ENCODE results near the gene GGTLC1.
"Not testable (repeated sequence)": the region's sequence is repeated elsewhere in the genome, so short reads cannot be mapped to it uniquely, and the experiment has no call there.

GGTLC1 gene

GRCh38 chr20:23993440-23993839, 4.9 kb upstream of the GGTLC1 start:
- not testable (repeated sequence) for DNase-seq

GRCh38 chr20:23990296-23990695, 1.7 kb upstream of the GGTLC1 start:
- not testable (repeated sequence) for DNase-seq

DNA sequence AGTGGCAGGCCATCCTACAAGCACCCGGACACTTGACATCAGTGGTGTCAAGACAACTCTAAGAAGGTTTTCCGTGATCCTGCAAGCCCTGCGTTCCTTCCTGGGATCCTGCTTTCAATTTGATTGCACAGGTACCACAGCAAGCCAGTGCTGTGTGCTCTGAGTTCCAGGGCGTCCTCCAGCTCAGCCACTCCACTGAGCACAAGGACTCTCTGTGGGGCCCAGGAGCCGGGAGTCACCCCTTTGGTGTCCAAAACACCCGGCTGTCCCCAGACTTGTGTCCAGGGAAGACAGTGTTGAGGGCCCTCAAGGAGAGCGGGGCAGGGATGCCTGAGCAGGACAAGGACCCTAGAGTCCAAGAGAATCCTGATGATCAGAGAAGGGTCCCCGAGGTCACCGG, 387 bp upstream of the GGTLC1 start:
- not testable (repeated sequence) for DNase-seq

DNA sequence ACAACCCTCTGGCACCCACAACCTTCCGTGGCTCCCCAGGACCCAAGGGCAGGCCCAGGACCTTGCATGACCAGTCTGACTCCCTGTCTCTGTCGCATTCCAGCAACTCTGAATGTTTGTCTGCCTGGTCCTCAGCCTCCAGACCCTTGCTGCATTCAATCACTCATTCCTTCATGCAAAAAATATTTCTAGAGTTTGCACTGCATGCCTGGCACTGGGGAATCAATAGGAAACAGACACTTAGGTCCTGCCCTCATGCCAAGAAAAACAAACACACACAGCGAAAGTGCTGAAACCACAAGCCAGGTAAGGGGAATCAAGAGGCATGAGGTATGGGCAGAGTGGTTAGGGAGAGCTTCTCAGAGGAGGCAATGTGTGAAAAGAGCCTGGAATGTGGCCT, 1.9 kb downstream of the GGTLC1 start:
- DNase-seq: not testable (repeated sequence)

- not testable (repeated sequence) for DNase-seq
Observed at GRCh38 chr20:23986310-23986709, 2.3 kb downstream of the GGTLC1 start.

GRCh38 chr20:23985790-23986225, 2.8 kb downstream of the GGTLC1 start:
- DNase-seq: not testable (repeated sequence)

DNA sequence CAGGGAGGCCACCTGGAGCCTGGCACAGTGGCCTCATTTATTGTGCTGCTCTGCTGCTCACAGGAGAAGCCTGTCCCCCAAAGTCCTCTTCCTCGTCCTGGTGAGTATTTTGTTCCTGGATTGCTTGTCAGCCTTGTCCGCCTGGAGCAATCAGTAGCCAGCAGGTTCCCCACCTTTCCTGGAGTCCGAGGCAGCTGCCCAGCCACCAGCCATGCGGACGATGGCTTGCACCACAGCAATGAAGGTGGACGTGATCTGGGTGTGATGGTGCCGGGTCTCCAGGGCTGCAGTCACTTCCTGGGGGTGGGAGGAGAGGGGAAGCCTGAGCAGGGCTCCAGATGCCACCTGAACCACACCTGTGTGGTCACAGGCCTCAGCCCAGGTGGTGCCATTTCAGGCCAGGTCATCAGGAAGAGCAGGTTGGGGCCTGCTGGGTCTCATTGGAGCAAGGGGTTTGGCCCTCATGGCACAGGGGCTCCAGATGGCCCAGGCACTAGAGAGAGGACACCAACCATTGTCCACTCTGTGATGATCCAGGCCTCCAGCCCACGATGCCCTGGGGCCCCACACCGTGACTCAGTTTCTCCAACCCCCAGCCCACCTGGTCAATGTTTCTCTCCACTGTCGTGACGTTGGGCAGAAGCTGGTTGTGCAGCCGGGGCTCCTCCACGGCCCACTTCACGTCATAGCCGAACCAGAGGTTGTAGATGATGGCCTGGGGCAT, 3.4 kb downstream of the GGTLC1 start:
- not testable (repeated sequence) for DNase-seq

DNA sequence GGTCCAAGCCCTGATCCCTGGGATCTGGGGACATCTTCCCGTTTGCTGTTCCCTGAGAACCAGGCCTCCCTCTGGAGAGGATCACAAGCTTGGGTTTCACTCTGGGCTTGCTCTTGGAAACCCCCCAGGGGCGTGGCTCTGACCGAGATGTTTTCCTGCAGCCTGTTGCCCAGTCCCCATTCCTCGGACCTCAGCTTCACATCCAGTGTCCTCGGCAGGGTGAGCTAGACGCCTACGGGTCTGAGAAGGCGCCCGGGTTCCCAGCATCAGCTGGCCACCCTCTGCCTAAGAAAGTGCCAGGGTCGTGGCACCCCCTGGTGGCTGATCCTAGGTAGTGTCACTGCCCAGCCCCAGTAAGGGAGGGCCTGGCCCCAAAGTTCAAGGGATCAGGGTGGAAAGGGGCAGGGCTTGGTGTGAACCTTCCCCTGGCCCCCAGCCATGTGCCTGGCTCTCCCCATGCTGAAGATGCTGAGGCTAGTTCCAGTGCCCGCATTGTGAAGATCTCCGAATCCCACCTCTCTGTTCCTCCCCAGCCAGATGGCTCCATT, 4.0 kb downstream of the GGTLC1 start:
- not testable (repeated sequence) for DNase-seq

DNA sequence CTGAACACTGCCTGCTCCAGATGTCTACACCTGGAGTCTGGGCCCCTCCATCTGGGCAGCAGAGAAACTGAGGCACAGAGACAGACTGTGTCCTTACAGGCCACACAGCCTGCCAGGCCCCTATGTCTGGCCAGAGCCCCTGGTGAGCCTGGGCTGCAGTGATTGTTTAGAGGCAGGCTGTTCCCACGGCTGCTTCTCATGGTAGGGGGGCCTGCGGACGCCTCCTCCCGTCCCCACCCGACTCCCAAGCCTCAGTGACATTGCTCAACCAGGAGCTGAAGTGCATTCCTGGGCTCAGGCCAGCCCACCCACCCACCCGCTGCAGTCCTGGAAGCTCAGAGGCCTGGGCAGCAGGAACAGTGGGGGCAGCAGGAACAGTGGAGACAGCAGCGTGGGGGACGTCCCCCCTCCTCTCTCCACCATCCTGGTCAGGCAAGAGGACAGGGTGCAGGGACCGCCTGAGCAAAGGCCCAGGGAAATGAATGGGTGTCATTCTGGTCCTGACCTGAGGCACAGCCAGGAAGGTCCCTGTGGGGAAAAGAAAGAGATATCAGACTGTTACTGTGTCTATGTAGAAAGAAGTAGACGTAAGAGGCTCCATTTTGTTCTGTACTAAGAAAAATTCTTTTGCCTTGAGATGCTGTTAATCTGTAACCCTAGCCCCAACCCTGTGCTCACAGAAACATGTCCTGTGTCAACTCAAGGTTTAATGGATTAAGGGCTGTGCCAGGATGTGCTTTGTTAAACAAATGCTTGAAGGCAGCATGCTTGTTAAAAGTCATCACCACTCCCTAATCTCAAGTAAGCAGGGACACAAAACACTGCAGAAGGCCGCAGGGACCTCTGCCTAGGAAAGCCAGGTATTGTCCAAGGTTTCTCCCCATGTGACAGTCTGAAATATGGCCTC, 6.2 kb downstream of the GGTLC1 start:
- not testable (repeated sequence) for DNase-seq

DNA sequence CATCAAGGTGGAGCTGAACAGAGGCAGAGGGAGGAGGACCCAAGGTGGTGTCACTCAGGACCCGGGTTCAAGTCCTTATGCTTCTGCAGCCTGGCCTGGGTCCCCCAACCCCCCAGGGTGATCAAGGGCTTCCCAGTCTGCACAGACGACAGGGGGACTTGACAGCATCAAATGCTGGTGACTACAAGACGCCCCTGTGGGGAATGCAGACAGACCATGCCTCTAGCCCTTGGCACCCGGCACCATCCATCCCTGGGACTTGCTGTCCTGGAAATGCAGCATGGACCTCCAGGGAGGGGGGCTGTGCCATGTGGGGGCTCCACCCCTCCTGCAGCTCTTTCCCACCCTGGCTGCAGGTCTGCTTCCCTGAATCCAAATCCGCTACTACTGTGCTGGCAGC, 7.1 kb downstream of the GGTLC1 start:
- not testable (repeated sequence) for DNase-seq

GRCh38 chr20:23981014-23981413, 7.6 kb downstream of the GGTLC1 start:
- DNase-seq: not testable (repeated sequence)

DNA sequence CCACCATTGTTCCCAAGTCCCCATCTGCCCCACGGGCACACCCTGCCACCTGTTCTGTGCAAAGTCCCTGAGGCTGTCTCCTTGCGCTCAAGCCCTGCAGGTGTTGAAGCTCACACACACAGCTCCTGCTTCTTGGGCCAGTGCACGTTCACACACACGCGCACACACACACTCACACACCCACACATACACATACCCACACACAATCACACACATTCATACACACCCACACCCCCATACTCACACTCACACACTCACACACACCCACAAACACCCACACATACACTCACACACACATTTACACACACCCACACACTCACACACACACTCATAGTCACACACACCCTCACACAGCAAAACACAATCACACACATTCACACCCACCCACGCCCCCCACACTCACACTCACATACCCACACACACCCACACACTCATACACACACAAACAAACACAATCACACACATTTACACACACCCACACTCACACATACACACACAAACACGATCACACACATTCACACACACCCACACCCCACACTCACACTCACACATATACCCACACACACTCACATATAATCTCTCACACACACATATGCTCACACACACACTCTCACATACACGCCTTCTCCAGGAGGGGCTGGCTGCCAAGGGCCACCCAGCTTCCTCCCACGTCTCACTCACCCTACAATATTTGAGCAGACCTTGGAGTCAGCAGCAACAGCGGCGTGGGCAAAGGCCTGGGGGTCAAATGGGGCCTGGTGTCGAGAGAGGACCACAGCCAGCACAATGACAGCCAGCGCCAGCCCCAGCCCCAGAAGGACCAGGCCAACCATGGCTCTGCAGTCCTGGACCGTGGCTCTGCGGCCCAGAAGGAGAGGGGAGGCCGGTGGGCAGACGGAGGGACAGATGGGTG, 8.4 kb downstream of the GGTLC1 start:
- not testable (repeated sequence) for DNase-seq

GRCh38 chr20:23979380-23979779, 9.2 kb downstream of the GGTLC1 start:
- not testable (repeated sequence) for DNase-seq

GRCh38 chr20:23978457-23978856, 10.1 kb downstream of the GGTLC1 start:
- DNase-seq: not testable (repeated sequence)

- no peak for DNase-seq
Observed at GRCh38 chr20:23974966-23975365, 13.6 kb downstream of the GGTLC1 start.

GRCh38 chr20:23971310-23971709, 17.3 kb downstream of the GGTLC1 start:
- no peak for DNase-seq

DNA sequence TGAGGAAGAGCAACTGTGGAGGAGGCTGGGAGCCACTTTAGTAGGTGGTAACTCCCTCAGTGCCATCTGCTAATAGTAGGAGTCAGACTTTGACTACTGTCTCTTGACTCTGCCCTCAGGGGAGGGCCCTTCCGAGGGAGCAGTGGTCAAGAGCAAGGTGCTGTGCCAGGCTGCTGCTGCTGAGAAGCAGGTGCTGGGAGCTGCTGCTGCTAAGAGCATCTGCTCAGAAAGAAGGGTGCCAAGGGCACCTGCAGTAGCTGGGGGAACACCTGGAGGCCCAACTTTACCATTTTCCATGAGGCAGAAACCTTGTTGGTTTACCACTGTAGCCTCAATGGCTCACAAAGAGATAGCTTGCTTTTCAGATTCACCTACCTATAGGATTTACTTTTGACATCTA, 18.5 kb downstream of the GGTLC1 start:
- DNase-seq: no peak

DNA sequence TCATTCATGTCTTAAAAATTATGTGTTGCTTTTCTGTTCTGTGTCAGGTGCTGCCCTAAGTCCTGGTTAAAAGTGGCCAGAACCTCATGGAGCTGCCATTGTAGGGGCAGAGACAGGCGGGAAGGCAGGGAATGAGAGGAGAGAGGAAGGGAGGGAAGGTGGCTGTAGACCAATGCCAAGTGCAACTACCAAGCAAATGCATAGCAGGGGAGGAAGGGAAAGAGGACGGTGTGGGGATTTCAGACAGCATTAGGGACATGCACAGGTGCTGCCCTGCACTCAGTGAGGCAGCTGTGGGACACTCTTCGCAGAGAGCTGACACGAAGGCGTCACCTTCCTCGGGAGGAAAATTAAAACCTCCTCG, 21.0 kb downstream of the GGTLC1 start:
- DNase-seq: no peak

- no peak for DNase-seq
Observed at GRCh38 chr20:23966927-23967615, 21.5 kb downstream of the GGTLC1 start.

- no peak for DNase-seq
Observed at GRCh38 chr20:23966298-23966697, 22.3 kb downstream of the GGTLC1 start.

GRCh38 chr20:23963941-23964340, 24.6 kb downstream of the GGTLC1 start:
- no peak for DNase-seq

DNA sequence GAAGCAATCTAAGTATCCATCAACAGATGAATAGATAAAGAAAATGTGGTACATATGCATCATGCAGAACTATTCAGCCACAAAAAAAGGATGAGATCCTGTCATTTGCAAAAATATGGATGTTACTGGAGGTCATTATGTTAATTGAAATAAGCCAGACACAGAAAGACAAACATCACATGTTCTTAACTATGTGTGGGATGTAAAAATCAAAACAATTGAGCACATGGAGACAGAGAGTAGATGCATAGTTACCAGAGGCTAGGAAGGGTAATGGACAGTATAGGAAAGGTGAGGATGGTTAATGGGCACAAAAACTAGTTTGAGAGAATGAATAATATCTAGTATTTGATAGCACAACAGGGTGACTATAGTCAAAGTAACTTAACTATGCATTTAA, 26.3 kb downstream of the GGTLC1 start:
- no peak for DNase-seq

Data from central memory CD4-positive, alpha-beta T cell (primary cell).